ENCODE measurements around the gene IL27RA.

- TF ChIP-seq POLR2A (IDR thresholded peaks at IDR 0.05) = no peak
- TF ChIP-seq, protein P1, sequence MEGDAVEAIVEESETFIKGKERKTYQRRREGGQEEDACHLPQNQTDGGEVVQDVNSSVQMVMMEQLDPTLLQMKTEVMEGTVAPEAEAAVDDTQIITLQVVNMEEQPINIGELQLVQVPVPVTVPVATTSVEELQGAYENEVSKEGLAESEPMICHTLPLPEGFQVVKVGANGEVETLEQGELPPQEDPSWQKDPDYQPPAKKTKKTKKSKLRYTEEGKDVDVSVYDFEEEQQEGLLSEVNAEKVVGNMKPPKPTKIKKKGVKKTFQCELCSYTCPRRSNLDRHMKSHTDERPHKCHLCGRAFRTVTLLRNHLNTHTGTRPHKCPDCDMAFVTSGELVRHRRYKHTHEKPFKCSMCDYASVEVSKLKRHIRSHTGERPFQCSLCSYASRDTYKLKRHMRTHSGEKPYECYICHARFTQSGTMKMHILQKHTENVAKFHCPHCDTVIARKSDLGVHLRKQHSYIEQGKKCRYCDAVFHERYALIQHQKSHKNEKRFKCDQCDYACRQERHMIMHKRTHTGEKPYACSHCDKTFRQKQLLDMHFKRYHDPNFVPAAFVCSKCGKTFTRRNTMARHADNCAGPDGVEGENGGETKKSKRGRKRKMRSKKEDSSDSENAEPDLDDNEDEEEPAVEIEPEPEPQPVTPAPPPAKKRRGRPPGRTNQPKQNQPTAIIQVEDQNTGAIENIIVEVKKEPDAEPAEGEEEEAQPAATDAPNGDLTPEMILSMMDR (IDR thresholded peaks at IDR 0.05) = no peak
Measured at GRCh38 chr19:13981988-13982501, 49.5 kb upstream of the IL27RA start.

Measured in Peyer's patch (tissue), 4 donors.